Mucosa of gallbladder (tissue), 1 donor: Measurements from ENCODE around the gene LINC00237. TPM values are rescaled to one million over a fixed set of nuclear protein-coding genes. Genes with fewer than 3 reads are reported as not detected.

Experiments used
- DNase-seq: peaks from one replicate; pipeline ENCODE4 v3.0.0-alpha.2; 2020; ENCODE audit warnings: low spot score
- total RNA-seq: library from RNA; stranded (reverse); gene quantifications from one replicate; pipeline ENCODE4 v1.2.1, GENCODE V29; 2021
- donor health status: DM: no; HTN: no; CAD: no.

LINC00237 gene
- not detected for total RNA-seq

GRCh38 chr20:21106171-21107017, at the start of gene LINC00237:
Gene LINC00237 (minus strand): TSS chr20:21106358.
- no peak for DNase-seq

GRCh38 chr20:21155268-21155667, 49.1 kb upstream of the LINC00237 start:
- no peak for DNase-seq

GRCh38 chr20:21154692-21155091, 48.5 kb upstream of the LINC00237 start:
- DNase-seq = no peak

GRCh38 chr20:21151791-21152190, 45.6 kb upstream of the LINC00237 start:
- DNase-seq = no peak

GRCh38 chr20:21149344-21149743, 43.2 kb upstream of the LINC00237 start:
- DNase-seq = no peak

- DNase-seq = no peak
These were observed 41.4 kb upstream of the LINC00237 start for GRCh38 chr20:21147593-21147992.

- no peak for DNase-seq
These were observed 40.1 kb upstream of the LINC00237 start for GRCh38 chr20:21146215-21146614.

- DNase-seq = no peak
These were observed 39.3 kb upstream of the LINC00237 start for GRCh38 chr20:21145424-21145823.

GRCh38 chr20:21143194-21143890, 37.2 kb upstream of the LINC00237 start:
- DNase-seq = no peak

GRCh38 chr20:21141825-21142224, 35.7 kb upstream of the LINC00237 start:
- DNase-seq = no peak

GRCh38 chr20:21139881-21140566, 33.9 kb upstream of the LINC00237 start:
- no peak for DNase-seq

GRCh38 chr20:21137078-21137477, 30.9 kb upstream of the LINC00237 start:
- no peak for DNase-seq

- DNase-seq = no peak
These were observed 30.0 kb upstream of the LINC00237 start for GRCh38 chr20:21136015-21136732.

- no peak for DNase-seq
These were observed 28.8 kb upstream of the LINC00237 start for GRCh38 chr20:21134883-21135493.

GRCh38 chr20:21133917-21134622, 27.9 kb upstream of the LINC00237 start:
- DNase-seq = no peak

GRCh38 chr20:21133404-21133803, 27.2 kb upstream of the LINC00237 start:
- no peak for DNase-seq

GRCh38 chr20:21129861-21130260, 23.7 kb upstream of the LINC00237 start:
- DNase-seq = no peak

- no peak for DNase-seq
These were observed 21.2 kb upstream of the LINC00237 start for GRCh38 chr20:21127201-21127981.

- no peak for DNase-seq
These were observed 20.4 kb upstream of the LINC00237 start for GRCh38 chr20:21126581-21126870.
